Measurements from ENCODE around the gene GDPD3. TPM values are rescaled to one million over a fixed set of nuclear protein-coding genes. Genes with fewer than 3 reads are reported as not detected.

Gene GDPD3, protein sequence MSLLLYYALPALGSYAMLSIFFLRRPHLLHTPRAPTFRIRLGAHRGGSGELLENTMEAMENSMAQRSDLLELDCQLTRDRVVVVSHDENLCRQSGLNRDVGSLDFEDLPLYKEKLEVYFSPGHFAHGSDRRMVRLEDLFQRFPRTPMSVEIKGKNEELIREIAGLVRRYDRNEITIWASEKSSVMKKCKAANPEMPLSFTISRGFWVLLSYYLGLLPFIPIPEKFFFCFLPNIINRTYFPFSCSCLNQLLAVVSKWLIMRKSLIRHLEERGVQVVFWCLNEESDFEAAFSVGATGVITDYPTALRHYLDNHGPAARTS
- total RNA-seq, result 10 to 100 TPM in 1 of 2 experiments, 1 to 10 TPM in 1; 9.1 to 10.3 TPM

DNA sequence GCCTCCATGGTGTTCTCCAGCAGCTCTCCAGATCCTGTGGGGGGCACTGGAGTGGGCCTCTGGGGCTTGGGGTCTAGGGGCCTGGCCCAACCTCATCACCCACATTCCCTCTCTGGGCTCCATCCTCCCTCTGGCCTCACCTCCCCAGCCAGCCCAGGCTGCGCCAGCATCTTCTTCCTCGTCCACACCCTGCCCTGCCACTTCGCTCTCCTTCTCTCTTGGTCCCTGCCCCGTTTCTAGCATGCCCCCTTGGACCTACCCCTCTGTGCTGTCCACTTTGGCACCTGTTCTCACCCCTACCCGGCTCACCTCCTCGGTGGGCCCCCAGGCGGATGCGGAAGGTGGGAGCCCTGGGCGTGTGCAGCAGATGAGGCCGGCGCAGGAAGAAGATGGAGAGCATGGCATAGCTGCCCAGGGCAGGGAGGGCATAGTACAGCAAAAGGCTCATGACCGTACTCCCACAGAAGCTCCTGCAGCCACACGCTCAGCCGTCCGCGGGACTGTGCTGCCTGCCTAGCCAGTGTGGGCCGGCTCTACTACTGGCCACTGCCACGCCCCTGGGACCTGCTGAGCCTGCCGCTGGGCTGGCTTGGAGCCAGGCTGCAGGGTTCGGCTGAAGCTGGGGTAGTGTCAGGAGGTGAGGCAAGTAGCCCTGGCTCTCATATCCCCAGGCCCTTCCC is at the start of gene GDPD3:
GDPD3 (minus strand) TSS at position 507 of the 680 bp plus-strand sequence; CDS start at position 448, 59 bp downstream.
- CTCF ChIA-PET, result interaction anchor here (0.6 to 3.6 kb wide), 13 partner anchors 10 to 72 kb away, joined by 3 to 19 read pairs (median 4); partner anchors contain the start of genes MAPK3 and TBX6
- no peak within 1 kb of the TSS for H3K4me3 Mint-ChIP-seq
- H3K4me1 Mint-ChIP-seq (ENCODE audit: low read depth), result peaks cover 14% of the 10 kb centered on the region
- no peaks in the 10 kb centered on the region for H3K27me3 Mint-ChIP-seq (ENCODE audit: low read depth)
- H3K36me3 Mint-ChIP-seq (ENCODE audit: low read depth), result peaks cover 3% of the 10 kb centered on the region
- DNase-seq, result no peak
- peak within 1 kb of the TSS; percentile 46 for H3K27ac Mint-ChIP-seq
- intact Hi-C loops (cut with micrococcal nuclease), result no loop called here
- no peaks in the 10 kb centered on the region for H3K9me3 Mint-ChIP-seq

DNA sequence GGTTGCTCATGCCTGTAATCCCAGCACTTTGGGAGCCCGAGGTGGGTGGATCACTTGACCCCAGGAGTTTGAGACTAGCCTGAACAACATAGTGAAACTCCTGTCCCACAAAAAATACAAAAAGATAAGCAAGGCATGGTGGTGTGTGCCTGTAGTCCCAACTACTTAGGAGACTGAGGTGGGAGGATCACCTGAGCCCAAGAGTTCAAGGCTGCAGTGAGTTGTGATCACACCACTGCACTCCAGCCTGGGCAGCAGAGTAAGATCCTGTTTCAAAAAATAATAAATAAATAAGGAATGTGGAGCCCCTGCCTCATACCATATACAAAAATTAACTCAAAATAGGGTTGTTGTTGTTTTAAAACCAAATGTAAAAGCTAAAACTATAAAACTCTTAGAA is 43.9 kb upstream of the GDPD3 start:
- CTCF ChIA-PET, result no interaction called here

GRCh38 chr16:30155188-30155587 is 41.9 kb upstream of the GDPD3 start:
- Mint-ChIP-seq H3K4me3 (no peak overlapping the region), H3K4me1 (ENCODE audit: low read depth) (no peaks in the 10 kb centered on the region), H3K27ac (no peak overlapping the region), H3K27me3 (ENCODE audit: low read depth) (no peaks in the 10 kb centered on the region), H3K36me3 (ENCODE audit: low read depth) (no peaks in the 10 kb centered on the region), H3K9me3 (no peaks in the 10 kb centered on the region)
- no peak for DNase-seq
- intact Hi-C loops (cut with micrococcal nuclease), result no loop called here
- CTCF ChIA-PET, result interaction anchor here (1.3 kb wide), 1 partner anchor 43 kb away, joined by 4 read pairs; no protein-coding TSS in a partner anchor

More for the DNA sequence above, 43.9 kb upstream of the GDPD3 start:
- H3K9me3 Mint-ChIP-seq, result no peaks in the 10 kb centered on the region
- DNase-seq, result no peak
- H3K4me3 Mint-ChIP-seq, result no peak overlapping the region
- no peaks in the 10 kb centered on the region for H3K36me3 Mint-ChIP-seq (ENCODE audit: low read depth)
- H3K4me1 Mint-ChIP-seq (ENCODE audit: low read depth), result peaks cover 2% of the 10 kb centered on the region
- no peaks in the 10 kb centered on the region for H3K27me3 Mint-ChIP-seq (ENCODE audit: low read depth)
- intact Hi-C loops (cut with micrococcal nuclease), result no loop called here
- H3K27ac Mint-ChIP-seq, result no peak overlapping the region

- Mint-ChIP-seq H3K4me3 (no peak overlapping the region), H3K27ac (no peak overlapping the region), H3K4me1 (ENCODE audit: low read depth) (no peaks in the 10 kb centered on the region), H3K27me3 (ENCODE audit: low read depth) (no peaks in the 10 kb centered on the region), H3K9me3 (peaks cover 8% of the 10 kb centered on the region), H3K36me3 (ENCODE audit: low read depth) (no peaks in the 10 kb centered on the region)
- no peak for DNase-seq
- intact Hi-C loops (cut with micrococcal nuclease), result no loop called here
- CTCF ChIA-PET, result no interaction called here
These were observed 39.2 kb upstream of the GDPD3 start for GRCh38 chr16:30152517-30152916.

GRCh38 chr16:30151091-30151490 is 37.8 kb upstream of the GDPD3 start:
- no peaks in the 10 kb centered on the region for H3K36me3 Mint-ChIP-seq (ENCODE audit: low read depth)
- no peak overlapping the region for H3K27ac Mint-ChIP-seq
- peaks cover 8% of the 10 kb centered on the region for H3K9me3 Mint-ChIP-seq
- intact Hi-C loops (cut with micrococcal nuclease), result no loop called here
- CTCF ChIA-PET, result interaction anchor here (0.8 to 1.0 kb wide), 2 partner anchors 14 to 36 kb away, joined by 4 to 7 read pairs; no protein-coding TSS in a partner anchor
- no peaks in the 10 kb centered on the region for H3K27me3 Mint-ChIP-seq (ENCODE audit: low read depth)
- no peak overlapping the region for H3K4me3 Mint-ChIP-seq
- no peak for DNase-seq
- no peaks in the 10 kb centered on the region for H3K4me1 Mint-ChIP-seq (ENCODE audit: low read depth)

DNA sequence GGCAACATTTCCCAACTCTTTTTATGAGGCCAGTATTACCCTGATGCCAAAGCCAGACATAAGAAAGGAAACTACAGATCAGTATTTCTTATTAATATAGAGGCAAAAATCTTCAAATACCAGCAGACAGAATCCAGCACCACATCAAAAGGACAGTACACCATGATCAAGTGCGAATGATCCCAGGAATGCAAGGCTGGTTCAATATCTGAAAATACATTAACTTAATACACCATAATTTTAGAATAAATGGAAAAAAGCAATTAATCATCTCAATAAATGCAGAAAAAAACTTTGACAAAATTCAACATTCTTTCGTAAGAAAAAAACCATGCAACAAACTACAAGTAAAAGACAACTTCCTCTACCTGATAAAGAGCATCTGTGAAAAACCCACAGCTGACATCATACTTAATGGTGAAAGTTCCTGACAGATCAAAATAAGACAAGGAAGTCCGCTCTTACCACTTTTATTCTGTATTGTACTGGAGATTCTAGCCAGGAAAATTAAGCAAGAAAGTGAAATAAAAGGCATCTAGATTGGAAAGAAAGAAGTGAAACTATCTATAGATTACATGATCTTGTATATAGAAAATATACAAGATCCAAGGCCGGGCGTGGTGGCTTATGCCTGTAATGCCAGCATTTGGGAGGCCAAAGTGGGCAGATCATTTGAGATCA is 36.1 kb upstream of the GDPD3 start:
- DNase-seq, result no peak
- Mint-ChIP-seq H3K4me1 (ENCODE audit: low read depth) (no peaks in the 10 kb centered on the region), H3K27me3 (ENCODE audit: low read depth) (no peaks in the 10 kb centered on the region), H3K4me3 (no peak overlapping the region), H3K9me3 (peaks cover 8% of the 10 kb centered on the region), H3K27ac (no peak overlapping the region), H3K36me3 (ENCODE audit: low read depth) (no peaks in the 10 kb centered on the region)
- intact Hi-C loops (cut with micrococcal nuclease), result no loop called here
- CTCF ChIA-PET, result no interaction called here

- no peak for DNase-seq
- Mint-ChIP-seq H3K27me3 (ENCODE audit: low read depth) (no peaks in the 10 kb centered on the region), H3K36me3 (ENCODE audit: low read depth) (no peaks in the 10 kb centered on the region), H3K9me3 (peaks cover 8% of the 10 kb centered on the region), H3K4me1 (ENCODE audit: low read depth) (peaks cover 5% of the 10 kb centered on the region), H3K4me3 (no peak overlapping the region), H3K27ac (no peak overlapping the region)
- intact Hi-C loops (cut with micrococcal nuclease), result no loop called here
- CTCF ChIA-PET, result interaction anchor here (0.5 kb wide), 1 partner anchor 17 kb away, joined by 3 read pairs; no protein-coding TSS in a partner anchor
These were observed 34.6 kb upstream of the GDPD3 start for GRCh38 chr16:30147843-30148510.

DNA sequence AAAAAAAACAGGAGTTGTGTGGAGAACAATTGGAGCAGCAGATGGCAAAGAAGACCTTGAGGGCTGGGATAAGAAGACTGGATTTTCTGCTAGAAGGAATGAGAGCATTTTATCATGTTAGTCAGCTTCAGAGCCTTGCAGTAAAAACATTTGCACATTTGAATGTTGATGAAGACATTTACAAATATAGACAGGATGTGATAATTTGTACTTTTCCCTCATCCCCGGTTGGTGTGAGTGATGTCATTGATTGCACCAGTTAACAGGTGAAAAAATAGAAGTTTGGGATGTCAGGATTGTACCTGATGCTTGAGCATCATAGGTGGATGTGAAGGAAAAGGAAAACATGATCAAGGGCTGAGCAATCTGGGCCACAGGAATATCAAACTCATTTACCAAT is 32.3 kb upstream of the GDPD3 start:
- no peak for DNase-seq
- Mint-ChIP-seq H3K4me3 (no peak overlapping the region), H3K36me3 (ENCODE audit: low read depth) (no peaks in the 10 kb centered on the region), H3K9me3 (peaks cover 8% of the 10 kb centered on the region), H3K4me1 (ENCODE audit: low read depth) (peaks cover 13% of the 10 kb centered on the region), H3K27me3 (ENCODE audit: low read depth) (no peaks in the 10 kb centered on the region), H3K27ac (no peak overlapping the region)
- CTCF ChIA-PET, result interaction anchor here (1.0 kb wide), 1 partner anchor 12 kb away, joined by 3 read pairs; no protein-coding TSS in a partner anchor
- intact Hi-C loops (cut with micrococcal nuclease), result no loop called here

- peaks cover 14% of the 10 kb centered on the region for H3K4me1 Mint-ChIP-seq (ENCODE audit: low read depth)
- H3K36me3 Mint-ChIP-seq (ENCODE audit: low read depth), result no peaks in the 10 kb centered on the region
- H3K4me3 Mint-ChIP-seq, result no peak overlapping the region
- DNase-seq, result no peak
- intact Hi-C loops (cut with micrococcal nuclease), result no loop called here
- H3K27me3 Mint-ChIP-seq (ENCODE audit: low read depth), result no peaks in the 10 kb centered on the region
- no peak overlapping the region for H3K27ac Mint-ChIP-seq
- peaks cover 8% of the 10 kb centered on the region for H3K9me3 Mint-ChIP-seq
- CTCF ChIA-PET, result no interaction called here
These were observed 31.6 kb upstream of the GDPD3 start for GRCh38 chr16:30144917-30145316.

GRCh38 chr16:30144017-30144416 is 30.7 kb upstream of the GDPD3 start:
- CTCF ChIA-PET, result no interaction called here
- Mint-ChIP-seq H3K4me1 (ENCODE audit: low read depth) (peaks cover 21% of the 10 kb centered on the region), H3K9me3 (peaks cover 4% of the 10 kb centered on the region), H3K36me3 (ENCODE audit: low read depth) (no peaks in the 10 kb centered on the region), H3K27me3 (ENCODE audit: low read depth) (no peaks in the 10 kb centered on the region), H3K27ac (no peak overlapping the region), H3K4me3 (no peak overlapping the region)
- intact Hi-C loops (cut with micrococcal nuclease), result no loop called here
- DNase-seq, result no peak

DNA sequence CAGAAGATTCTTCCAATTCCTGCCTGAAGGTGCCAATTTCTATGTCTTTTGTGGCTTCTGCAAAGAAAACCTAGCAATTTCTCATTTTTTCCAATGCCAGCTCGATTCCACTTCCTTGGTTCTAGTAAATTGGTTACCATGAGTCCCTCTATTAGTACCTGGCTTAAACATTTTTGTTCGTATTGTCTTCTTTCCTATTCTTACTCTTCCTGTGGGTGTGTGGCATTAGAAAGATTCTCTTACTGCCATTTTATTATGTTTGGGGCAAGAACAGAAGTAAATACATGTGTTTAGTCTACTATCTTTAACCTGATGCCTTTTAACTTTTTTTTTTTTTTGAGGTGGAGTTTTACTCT is 30.0 kb upstream of the GDPD3 start:
- no peaks in the 10 kb centered on the region for H3K9me3 Mint-ChIP-seq
- no peak overlapping the region for H3K27ac Mint-ChIP-seq
- CTCF ChIA-PET, result interaction anchor here (0.6 to 1.8 kb wide), 5 partner anchors 8 to 1165 kb away, joined by 3 to 8 read pairs (median 4); no protein-coding TSS in a partner anchor
- intact Hi-C loops (cut with micrococcal nuclease), result no loop called here
- no peaks in the 10 kb centered on the region for H3K27me3 Mint-ChIP-seq (ENCODE audit: low read depth)
- no peak for DNase-seq
- H3K4me3 Mint-ChIP-seq, result no peak overlapping the region
- H3K4me1 Mint-ChIP-seq (ENCODE audit: low read depth), result peaks cover 23% of the 10 kb centered on the region
- H3K36me3 Mint-ChIP-seq (ENCODE audit: low read depth), result no peaks in the 10 kb centered on the region
